HUDEP-2 (cell line): ENCODE results near the gene PCDHGA3.
"Not testable (repeated sequence)": the region's sequence is repeated elsewhere in the genome, so short reads cannot be mapped to it uniquely, and the experiment has no call there.

Experiments used
- DNase-seq, 76 experiments: peaks; one replicate each; lab custom pipeline; 2025; ENCODE audit not compliant: unreplicated experiment in 76 of 76; lab: John Stamatoyannopoulos, UW

Gene PCDHGA3

DNA sequence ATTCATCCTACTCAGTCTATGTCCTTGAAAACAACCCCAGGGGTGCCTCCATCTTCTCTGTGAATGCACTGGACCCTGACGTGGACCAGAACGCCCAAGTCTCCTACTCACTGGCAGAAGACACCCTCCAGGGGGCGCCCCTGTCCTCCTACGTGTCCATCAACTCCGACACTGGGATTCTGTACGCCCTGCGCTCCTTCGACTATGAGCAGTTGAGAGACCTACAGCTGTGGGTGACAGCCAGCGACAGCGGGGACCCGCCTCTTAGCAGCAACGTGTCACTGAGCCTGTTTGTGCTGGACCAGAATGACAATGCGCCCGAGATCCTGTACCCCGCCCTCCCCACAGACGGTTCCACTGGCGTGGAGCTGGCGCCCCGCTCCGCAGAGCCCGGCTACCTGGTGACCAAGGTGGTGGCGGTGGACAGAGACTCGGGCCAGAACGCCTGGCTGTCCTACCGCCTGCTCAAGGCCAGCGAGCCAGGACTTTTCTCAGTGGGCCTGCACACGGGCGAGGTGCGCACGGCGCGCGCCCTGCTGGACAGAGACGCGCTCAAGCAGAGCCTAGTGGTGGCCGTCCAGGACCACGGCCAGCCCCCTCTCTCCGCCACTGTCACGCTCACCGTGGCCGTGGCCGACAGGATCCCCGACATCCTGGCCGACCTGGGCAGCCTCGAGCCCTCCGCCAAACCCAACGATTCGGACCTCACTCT is 32.0 kb downstream of the PCDHGA3 start:
- DNase-seq: peak in 1 of 76 experiments; percentile 3

GRCh38 chr5:141382469-141383294 is 39.1 kb downstream of the PCDHGA3 start, which contains the start of gene PCDHGA7:
Gene PCDHGA7, plus strand, starts transcription at chr5:141382742. Its CDS starts 158 bp downstream, at chr5:141382900.
- no peak for DNase-seq

DNA sequence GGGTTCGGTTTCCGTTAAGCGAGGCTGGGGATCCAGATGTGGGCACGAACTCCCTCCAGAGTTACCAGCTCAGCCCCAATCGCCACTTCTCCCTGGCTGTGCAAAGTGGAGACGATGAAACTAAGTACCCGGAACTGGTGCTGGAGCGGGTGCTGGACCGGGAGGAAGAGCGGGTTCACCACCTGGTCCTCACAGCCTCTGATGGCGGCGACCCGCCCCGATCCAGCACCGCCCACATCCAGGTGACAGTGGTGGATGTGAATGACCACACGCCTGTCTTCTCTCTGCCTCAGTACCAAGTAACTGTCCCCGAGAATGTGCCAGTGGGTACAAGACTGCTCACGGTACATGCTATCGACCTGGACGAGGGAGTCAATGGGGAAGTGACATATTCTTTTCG is 39.7 kb downstream of the PCDHGA3 start:
- no peak for DNase-seq

DNA sequence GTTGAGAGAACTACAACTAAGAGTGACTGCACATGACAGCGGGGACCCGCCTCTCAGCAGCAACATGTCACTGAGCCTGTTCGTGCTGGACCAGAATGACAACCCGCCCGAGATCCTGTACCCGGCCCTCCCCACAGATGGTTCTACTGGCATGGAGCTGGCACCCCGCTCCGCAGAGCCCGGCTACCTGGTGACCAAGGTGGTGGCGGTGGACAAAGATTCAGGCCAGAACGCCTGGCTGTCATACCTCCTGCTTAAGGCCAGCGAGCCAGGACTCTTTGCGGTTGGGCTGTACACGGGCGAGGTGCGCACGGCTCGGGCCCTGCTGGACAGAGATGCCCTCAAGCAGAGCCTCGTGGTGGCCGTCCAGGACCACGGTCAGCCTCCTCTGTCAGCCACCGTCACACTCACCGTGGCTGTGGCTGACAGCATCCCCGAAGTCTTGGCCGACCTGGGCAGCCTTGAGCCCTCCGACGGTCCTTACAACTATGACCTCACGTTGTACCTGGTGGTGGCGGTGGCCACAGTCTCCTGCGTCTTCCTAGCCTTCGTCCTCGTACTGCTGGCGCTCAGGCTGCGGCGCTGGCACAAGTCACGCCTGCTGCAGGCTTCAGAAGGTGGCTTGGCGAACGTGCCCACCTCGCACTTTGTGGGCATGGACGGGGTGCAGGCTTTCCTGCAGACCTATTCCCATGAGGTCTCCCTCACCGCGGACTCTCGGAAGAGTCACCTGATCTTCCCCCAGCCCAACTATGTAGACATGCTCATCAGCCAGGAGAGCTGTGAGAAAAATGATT is 41.0 kb downstream of the PCDHGA3 start:
- no peak for DNase-seq

- DNase-seq: peak in 2 of 76 experiments; percentile 3 to 15
Measured at GRCh38 chr5:141387557-141388311, 44.1 kb downstream of the PCDHGA3 start, which contains the start of gene PCDHGB4. Gene PCDHGB4, plus strand, starts transcription at chr5:141387698. Its CDS starts 187 bp downstream, at chr5:141387885.

DNA sequence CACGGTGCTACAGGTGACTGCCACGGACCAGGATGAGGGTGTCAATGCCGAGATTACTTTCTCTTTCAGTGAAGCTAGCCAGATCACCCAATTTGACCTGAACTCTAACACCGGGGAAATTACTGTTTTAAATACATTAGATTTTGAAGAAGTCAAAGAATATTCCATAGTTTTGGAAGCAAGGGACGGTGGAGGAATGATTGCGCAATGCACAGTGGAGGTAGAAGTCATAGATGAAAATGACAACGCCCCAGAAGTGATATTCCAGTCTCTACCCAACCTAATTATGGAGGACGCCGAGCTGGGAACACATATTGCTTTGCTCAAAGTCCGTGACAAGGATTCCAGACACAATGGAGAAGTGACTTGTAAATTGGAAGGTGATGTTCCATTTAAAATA is 45.0 kb downstream of the PCDHGA3 start:
- no peak for DNase-seq

GRCh38 chr5:141389153-141390042 is 45.8 kb downstream of the PCDHGA3 start:
- no peak for DNase-seq

GRCh38 chr5:141392429-141393198 is 49.0 kb downstream of the PCDHGA3 start, which contains the start of gene PCDHGA8:
Gene PCDHGA8, plus strand, starts transcription at chr5:141392633. Its CDS starts 181 bp downstream, at chr5:141392814.
- no peak for DNase-seq

DNA sequence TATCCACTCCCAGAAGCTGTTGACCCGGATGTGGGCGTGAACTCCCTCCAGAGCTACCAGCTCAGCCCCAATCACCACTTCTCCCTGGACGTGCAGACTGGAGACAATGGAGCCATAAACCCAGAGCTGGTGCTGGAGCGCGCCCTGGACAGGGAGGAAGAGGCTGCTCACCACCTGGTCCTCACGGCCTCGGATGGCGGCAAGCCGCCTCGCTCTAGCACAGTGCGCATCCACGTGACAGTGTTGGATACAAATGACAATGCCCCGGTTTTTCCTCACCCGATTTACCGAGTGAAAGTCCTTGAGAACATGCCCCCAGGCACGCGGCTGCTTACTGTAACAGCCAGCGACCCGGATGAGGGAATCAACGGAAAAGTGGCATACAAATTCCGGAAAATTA is 49.6 kb downstream of the PCDHGA3 start:
- no peak for DNase-seq

GRCh38 chr5:141394401-141395187 is 51.0 kb downstream of the PCDHGA3 start:
- not testable (repeated sequence) for DNase-seq
